ENCODE measurements around the gene KCNG2.

DNA sequence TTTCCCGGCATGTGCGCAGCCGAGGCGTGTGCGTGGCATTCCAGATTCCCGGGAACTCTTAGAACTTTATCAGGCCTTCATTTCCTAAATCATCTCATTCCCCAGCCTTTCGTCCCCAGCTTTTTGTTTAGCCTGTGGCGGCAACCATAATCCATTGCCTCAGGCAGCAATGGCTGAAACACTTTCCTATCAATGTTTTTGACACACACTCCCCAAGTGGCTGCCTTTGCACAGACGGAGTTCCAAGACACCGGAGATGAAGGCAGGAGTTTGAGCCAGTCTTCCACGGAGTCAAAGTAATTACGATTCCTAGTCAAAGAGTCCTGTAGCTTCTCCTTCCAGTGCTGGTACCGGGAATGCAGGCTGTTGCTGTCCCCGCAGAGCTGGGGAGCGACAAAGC is 64.8 kb downstream of the KCNG2 start:
- TF ChIP-seq CTCF (IDR thresholded peaks at IDR 0.05; ENCODE audit: low read depth, low read length) (no peak), EZH2phosphoT487 (IDR thresholded peaks at IDR 0.05; ENCODE audit: low read depth) (no peak)
